Upper lobe of left lung (tissue), 4 donors: Measurements from ENCODE around the gene RABGAP1.

Source experiments
- EP300 ChIP-seq, 4 donors: sonication (generic); formaldehyde crosslinking; IDR thresholded peaks; one replicate each; pipeline ENCODE4 v1.5.1; 2017; ENCODE audit warnings: antibody characterized with exemption in 4 of 4, control low read depth in 2 of 4
- POLR2A ChIP-seq, 4 donors: fragments of 450-650 bp; IDR thresholded peaks; one replicate each; pipeline ENCODE4 v1.5.1; 2016 to 2017; ENCODE audit warnings: antibody characterized with exemption in 4 of 4, mild to moderate bottlenecking in 2 of 4
- TF ChIP-seq, protein P1 (sequence below), 6 experiments: fragments of 450-650 bp in 4 of 6; fragments of 200-600 bp in 2 of 6; sonication (generic) in 2 of 6; IDR thresholded peaks; one replicate each; pipeline ENCODE4 v1.5.1; 2016 to 2019; ENCODE audit warnings: antibody characterized with exemption in 6 of 6

DNA sequence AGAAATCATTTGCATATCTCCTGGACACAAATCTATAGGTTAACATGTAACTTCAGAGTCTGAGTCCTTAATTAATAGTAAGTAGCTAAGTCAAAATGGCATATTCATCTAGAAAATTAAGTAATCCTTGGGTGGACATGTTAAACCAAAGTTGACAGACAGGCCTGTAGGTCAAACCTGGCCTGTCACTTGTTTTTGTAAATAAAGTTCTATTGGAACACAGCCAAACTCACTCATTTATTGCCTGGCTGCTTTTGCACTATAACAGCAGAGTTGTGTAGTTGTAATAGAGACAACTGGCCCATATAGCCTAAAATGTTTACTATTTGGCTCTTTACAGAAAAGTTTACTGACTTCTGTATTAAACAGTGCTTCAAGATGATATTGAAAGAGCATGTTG lies 68.1 kb downstream of the RABGAP1 start:
- TF ChIP-seq POLR2A (IDR thresholded peaks at IDR 0.05), result no peak
- TF ChIP-seq, protein P1, sequence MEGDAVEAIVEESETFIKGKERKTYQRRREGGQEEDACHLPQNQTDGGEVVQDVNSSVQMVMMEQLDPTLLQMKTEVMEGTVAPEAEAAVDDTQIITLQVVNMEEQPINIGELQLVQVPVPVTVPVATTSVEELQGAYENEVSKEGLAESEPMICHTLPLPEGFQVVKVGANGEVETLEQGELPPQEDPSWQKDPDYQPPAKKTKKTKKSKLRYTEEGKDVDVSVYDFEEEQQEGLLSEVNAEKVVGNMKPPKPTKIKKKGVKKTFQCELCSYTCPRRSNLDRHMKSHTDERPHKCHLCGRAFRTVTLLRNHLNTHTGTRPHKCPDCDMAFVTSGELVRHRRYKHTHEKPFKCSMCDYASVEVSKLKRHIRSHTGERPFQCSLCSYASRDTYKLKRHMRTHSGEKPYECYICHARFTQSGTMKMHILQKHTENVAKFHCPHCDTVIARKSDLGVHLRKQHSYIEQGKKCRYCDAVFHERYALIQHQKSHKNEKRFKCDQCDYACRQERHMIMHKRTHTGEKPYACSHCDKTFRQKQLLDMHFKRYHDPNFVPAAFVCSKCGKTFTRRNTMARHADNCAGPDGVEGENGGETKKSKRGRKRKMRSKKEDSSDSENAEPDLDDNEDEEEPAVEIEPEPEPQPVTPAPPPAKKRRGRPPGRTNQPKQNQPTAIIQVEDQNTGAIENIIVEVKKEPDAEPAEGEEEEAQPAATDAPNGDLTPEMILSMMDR (IDR thresholded peaks at IDR 0.05), result no peak
- TF ChIP-seq EP300 (IDR thresholded peaks at IDR 0.05), result no peak
